GM18868 (cell line): Measurements from ENCODE around the gene MFN1.
A peak's percentile ranks its signal among the peaks of the same experiment; 100 is the strongest.

ENCODE experiments used
- ATAC-seq: cut with Tn5 transposase; IDR thresholded peaks from one replicate; pipeline ENCODE4 v1.9.1; 2021; ENCODE audit warnings: mild to moderate bottlenecking, moderate library complexity; ENCODE audit not compliant: unreplicated experiment

MFN1 gene

DNA sequence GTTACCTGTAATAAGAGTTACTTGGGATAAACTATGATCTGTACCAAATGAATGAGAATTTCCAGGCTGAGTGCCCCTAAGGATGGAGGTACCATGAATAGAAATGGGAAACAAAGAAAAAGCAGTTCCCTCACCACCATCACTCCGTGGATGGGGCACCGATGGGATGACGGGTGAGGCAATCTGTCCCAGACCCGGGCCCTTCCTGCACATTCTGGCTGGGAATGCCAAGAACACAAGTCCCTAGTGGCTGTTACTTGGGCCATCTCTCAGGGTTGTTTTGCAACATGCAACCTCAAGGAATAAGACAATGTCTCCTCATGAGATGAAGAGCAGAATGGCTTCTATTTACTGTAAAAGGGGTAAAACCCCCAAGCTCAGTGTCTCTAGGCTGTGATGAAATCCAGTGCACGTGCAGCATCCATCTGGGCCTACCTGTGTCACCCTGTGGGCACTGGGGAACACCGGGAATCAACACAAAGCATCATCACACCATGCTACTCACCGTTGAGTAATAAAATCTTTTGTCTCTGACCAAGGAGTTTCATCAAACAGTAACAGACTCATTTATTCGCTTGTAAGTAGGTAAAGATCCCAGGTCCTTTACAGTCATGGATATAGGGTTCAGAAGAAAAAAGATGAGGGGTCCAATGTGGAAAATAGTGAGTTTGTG, 81.5 kb downstream of the MFN1 start:
- no peak for ATAC-seq

DNA sequence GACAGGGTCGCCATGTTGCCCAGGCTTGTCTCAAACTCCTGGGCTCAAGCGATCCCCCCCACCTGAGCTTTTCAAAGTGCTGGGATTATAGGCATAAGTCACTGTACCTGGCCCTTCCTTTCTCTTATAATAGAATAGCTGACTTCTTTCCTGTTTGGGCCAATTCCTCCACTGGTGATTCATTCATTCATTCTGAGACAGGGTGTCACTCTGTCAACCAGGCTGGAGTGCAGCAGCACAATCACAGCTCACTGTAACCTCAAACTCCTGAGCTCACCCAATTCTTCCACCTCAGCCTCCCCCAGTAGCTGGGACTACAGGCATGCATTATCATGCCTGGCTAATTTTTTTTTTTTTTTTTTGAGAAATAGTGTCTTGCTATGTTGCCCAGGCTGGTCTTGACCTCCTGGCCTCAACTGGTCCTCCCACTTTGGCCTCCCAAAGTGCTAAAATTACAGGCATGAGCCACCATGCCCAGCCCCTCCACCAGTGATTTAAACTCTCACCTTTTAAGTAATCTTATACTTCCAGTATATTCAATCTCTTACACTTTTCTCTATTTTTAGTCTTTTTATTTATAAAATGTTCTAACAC, 82.9 kb downstream of the MFN1 start:
- ATAC-seq, result no peak

DNA sequence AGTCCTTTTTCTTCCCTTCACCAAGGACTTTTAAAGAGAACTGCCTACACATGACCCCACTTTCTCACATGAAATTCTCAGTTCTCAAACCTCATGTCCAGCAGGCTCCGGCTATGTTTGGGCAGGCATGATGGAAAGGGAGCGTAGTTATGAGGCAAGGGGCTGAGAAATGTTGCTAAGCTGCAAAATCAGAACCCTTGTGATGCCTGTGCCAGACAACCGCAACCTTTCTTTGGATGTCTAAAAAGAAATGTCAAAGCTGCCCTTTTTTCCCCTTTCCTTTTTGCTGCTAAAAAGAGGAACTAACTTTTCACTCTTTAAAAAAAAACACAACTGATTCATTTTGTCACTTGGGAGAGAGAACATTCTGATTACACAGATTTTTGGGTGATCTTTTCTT, 84.5 kb downstream of the MFN1 start:
- ATAC-seq, result peak; percentile 71

DNA sequence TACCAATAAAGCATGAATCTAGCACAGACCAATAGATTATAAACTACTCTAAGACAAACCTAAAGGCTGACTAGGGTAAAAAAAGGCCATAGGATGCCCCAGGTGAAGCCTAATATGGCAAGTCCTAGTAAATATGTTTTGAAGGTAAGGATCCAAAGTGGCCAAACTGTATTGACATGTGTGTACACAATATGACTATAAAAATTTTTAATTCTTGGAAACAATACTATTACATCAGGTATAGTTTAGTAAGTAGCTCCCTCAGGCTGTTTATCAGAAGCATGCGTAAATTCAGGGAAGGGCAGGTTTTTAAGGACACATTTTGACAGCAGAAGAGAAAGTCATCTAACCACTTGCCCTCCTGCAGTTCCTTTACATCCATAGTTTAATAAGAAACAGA, 84.9 kb downstream of the MFN1 start:
- ATAC-seq, result no peak

DNA sequence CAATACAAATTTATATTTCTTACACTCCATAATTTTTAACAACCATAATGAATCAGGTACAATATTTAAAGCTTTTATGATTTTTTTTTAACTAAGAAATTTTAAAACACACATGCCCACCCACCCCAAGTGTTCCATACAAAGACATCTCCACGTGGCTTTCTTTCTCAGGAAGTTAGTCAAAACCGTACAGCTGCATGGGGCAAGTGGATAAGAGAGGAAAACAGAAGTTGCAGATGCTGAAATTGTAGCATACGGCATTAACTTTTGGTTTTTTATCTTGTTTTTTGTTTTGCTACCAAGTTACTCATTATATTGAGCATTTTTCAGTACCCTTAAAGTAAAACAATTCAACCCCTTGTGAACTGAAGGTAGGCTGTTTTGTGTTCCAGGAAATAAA, 89.0 kb downstream of the MFN1 start:
- ATAC-seq, result no peak

DNA sequence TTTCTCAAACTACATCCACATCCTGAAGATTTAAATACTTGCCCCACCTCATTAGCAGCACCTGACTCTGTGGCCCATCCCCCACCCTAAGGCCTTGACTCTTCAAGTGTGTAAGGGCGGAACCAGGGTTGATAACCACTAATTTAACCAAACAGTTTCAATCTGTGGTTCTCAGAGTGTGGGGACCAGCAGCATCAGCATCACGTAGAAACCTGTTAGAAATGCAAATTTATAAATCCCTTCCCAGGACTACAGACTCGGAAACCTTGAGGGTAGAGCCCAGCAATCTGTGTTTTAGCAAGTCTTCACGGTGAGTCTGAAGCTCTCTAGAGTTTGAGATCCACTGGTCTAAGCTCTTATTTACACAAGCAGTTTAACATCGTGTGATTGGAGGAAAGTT, 91.3 kb downstream of the MFN1 start:
- peak; percentile 90 for ATAC-seq
